ENCODE results near the gene INPP5D. TPM values are rescaled to one million over a fixed set of nuclear protein-coding genes. Genes with fewer than 3 reads are reported as not detected.
"Not testable (repeated sequence)": the region's sequence is repeated elsewhere in the genome, so short reads cannot be mapped to it uniquely, and the experiment has no call there.

The INPP5D gene
- total and polyA plus RNA-seq, 2 donors (not counting 1 experiment from before 2014, with no cell fraction given) = 152 to 444 TPM

DNA sequence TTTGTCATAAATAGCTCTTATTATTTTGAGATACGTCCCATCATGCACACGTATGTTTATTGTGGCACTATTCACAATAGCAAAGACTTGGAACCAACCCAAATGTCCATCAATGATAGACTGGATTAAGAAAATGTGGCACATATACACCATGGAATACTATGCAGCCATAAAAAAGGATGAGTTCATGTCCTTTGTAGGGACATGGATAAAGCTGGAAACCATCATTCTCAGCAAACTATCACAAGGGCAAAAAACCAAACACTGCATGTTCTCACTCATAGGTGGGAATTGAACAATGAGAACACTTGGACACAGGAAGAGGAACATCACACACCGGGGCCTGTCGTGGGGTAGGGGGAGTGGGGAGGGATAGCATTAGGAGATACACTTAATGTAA, 40.5 kb upstream of the INPP5D start:
- CTCF ChIA-PET = interaction anchor here (0.6 kb wide), 1 partner anchor 8 kb away, joined by 3 read pairs; no protein-coding TSS in a partner anchor
- DNase-seq; H3K79me2 ChIP-seq (ENCODE audit: control insufficient read depth, insufficient read depth, low read length); H4K20me1 ChIP-seq (ENCODE audit: control insufficient read depth, insufficient read depth, low read length, poor library complexity, severe bottlenecking); H3K4me3 ChIP-seq (ENCODE audit: control extremely low read depth in 1 of 5, extremely low read depth in 1 of 5, insufficient read depth in 1 of 5, low read depth in 2 of 5, low read length in 4 of 5); H3K36me3 ChIP-seq (replicated peaks in 1 of 2; ENCODE audit: control extremely low read depth in 1 of 2, control insufficient read depth in 1 of 2, extremely low read depth in 1 of 2, insufficient read depth in 2 of 2, low read length in 1 of 2); H3K4me1 ChIP-seq (ENCODE audit: control insufficient read depth in 2 of 2, insufficient read depth in 2 of 2, low read length in 2 of 2); H3K9ac ChIP-seq (ENCODE audit: low read length); H3K9me3 Mint-ChIP-seq (ENCODE audit: insufficient read depth); H3K27me3 ChIP-seq (replicated peaks in 1 of 4; ENCODE audit: control extremely low read depth in 1 of 4, control insufficient read depth in 3 of 4, insufficient read depth in 4 of 4, low read length in 3 of 4); H3K4me2 ChIP-seq (replicated peaks; ENCODE audit: low read depth, low read length, poor library complexity, severe bottlenecking); H3K4me3 Mint-ChIP-seq; H3K4me1 Mint-ChIP-seq; H3K9me3 ChIP-seq (ENCODE audit: control extremely low read depth in 1 of 3, control insufficient read depth in 2 of 3, insufficient read depth in 1 of 3, low read length in 2 of 3); H2AFZ ChIP-seq (ENCODE audit: insufficient read depth, low read depth, low read length, poor library complexity, severe bottlenecking); POLR2A ChIA-PET; H3K27me3 Mint-ChIP-seq; ATAC-seq (ENCODE audit: low read depth); H3K27ac ChIP-seq (ENCODE audit: low read length in 2 of 2); H3K27ac Mint-ChIP-seq: not testable (repeated sequence)
- intact Hi-C loops (cut with micrococcal nuclease) = loop anchor here (10.0 kb wide), 1 partner anchor 415 kb away; no protein-coding TSS in a partner anchor
- no CpG with 5 or more reads among the region's 4 CpGs for WGBS (ENCODE audit: insufficient coverage)

DNA sequence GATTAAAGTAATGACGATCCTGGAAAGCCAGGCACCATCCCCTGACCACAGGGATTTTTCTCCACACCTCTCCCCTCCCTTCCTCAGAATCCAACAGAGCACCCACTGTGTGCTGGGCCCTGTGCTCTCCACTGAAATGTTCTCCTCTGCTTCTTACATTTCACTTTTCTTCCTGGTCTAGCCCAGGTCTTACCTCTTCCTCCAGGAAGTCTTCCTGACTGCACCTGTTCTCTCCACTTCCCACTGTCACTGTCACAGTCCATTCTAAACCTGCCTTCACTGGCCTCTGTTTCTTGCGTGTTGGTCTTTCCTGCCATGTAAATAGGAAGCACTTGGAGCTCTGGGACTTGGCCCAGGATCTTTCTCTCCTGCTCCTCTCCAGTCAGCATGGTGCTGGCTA, 39.7 kb upstream of the INPP5D start:
- 90% methylated on average over 2 of the region's 2 CpGs for WGBS (ENCODE audit: insufficient coverage)
- peaks cover 5% of the 10 kb centered on the region for H3K9me3 Mint-ChIP-seq (ENCODE audit: insufficient read depth)
- TF ChIP-seq, protein P1, sequence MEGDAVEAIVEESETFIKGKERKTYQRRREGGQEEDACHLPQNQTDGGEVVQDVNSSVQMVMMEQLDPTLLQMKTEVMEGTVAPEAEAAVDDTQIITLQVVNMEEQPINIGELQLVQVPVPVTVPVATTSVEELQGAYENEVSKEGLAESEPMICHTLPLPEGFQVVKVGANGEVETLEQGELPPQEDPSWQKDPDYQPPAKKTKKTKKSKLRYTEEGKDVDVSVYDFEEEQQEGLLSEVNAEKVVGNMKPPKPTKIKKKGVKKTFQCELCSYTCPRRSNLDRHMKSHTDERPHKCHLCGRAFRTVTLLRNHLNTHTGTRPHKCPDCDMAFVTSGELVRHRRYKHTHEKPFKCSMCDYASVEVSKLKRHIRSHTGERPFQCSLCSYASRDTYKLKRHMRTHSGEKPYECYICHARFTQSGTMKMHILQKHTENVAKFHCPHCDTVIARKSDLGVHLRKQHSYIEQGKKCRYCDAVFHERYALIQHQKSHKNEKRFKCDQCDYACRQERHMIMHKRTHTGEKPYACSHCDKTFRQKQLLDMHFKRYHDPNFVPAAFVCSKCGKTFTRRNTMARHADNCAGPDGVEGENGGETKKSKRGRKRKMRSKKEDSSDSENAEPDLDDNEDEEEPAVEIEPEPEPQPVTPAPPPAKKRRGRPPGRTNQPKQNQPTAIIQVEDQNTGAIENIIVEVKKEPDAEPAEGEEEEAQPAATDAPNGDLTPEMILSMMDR (IDR thresholded peaks at IDR 0.05) = no peak
- no peak for TF ChIP-seq EZH2 (IDR thresholded peaks at IDR 0.05; ENCODE audit: borderline replicate concordance, insufficient read depth, low read depth, low read length, poor library complexity, severe bottlenecking)
- H3K4me1 Mint-ChIP-seq = no peaks in the 10 kb centered on the region
- H3K9ac ChIP-seq (ENCODE audit: low read length) = no peak overlapping the region
- H3K79me2 ChIP-seq (ENCODE audit: control insufficient read depth, insufficient read depth, low read length) = no peaks in the 10 kb centered on the region
- ATAC-seq (ENCODE audit: low read depth) (no peak), DNase-seq (no peak)
- H3K27ac ChIP-seq (ENCODE audit: low read length in 2 of 2) = no peak overlapping the region
- H3K4me1 ChIP-seq (ENCODE audit: control insufficient read depth in 2 of 2, insufficient read depth in 2 of 2, low read length in 2 of 2) = no peaks in the 10 kb centered on the region
- H3K36me3 ChIP-seq (replicated peaks in 1 of 2; ENCODE audit: control extremely low read depth in 1 of 2, control insufficient read depth in 1 of 2, extremely low read depth in 1 of 2, insufficient read depth in 2 of 2, low read length in 1 of 2) = no peaks in the 10 kb centered on the region
- POLR2A ChIA-PET = no interaction called here
- H3K27me3 ChIP-seq (replicated peaks in 1 of 4; ENCODE audit: control extremely low read depth in 1 of 4, control insufficient read depth in 3 of 4, insufficient read depth in 4 of 4, low read length in 3 of 4) = no peaks in the 10 kb centered on the region
- CTCF ChIA-PET = no interaction called here
- no peaks in the 10 kb centered on the region for H3K27me3 Mint-ChIP-seq
- intact Hi-C loops (cut with micrococcal nuclease) = loop anchor here (10.0 kb wide), 1 partner anchor 416 kb away; no protein-coding TSS in a partner anchor
- H3K27ac Mint-ChIP-seq = no peak overlapping the region
- H4K20me1 ChIP-seq (ENCODE audit: control insufficient read depth, insufficient read depth, low read length, poor library complexity, severe bottlenecking) = no peaks in the 10 kb centered on the region
- no peak overlapping the region for H2AFZ ChIP-seq (ENCODE audit: insufficient read depth, low read depth, low read length, poor library complexity, severe bottlenecking)
- H3K9me3 ChIP-seq (ENCODE audit: control extremely low read depth in 1 of 3, control insufficient read depth in 2 of 3, insufficient read depth in 1 of 3, low read length in 2 of 3) = no peaks in the 10 kb centered on the region
- no peak overlapping the region for H3K4me3 Mint-ChIP-seq
- no peak overlapping the region for H3K4me3 ChIP-seq (ENCODE audit: control extremely low read depth in 1 of 5, extremely low read depth in 1 of 5, insufficient read depth in 1 of 5, low read depth in 2 of 5, low read length in 4 of 5)
- no peak overlapping the region for H3K4me2 ChIP-seq (replicated peaks; ENCODE audit: low read depth, low read length, poor library complexity, severe bottlenecking)
